A549 (cell line): Measurements from ENCODE around the gene TEX101. TPM values are rescaled to one million over a fixed set of nuclear protein-coding genes. Genes with fewer than 3 reads are reported as not detected.

Source experiments
- ATAC-seq, 2 experiments: fragments of 200-7000 bp in 1 of 2; fragments of >200 bp in 1 of 2; cut with Nextera tagmentation in 1 of 2; cut with Tn5 transposase in 1 of 2; 3 replicates each; pipeline versions ENCODE4 v1.8.0 to v1.9.1; 2018 to 2020; ENCODE audit warnings: mild to moderate bottlenecking in 1 of 2, moderate library complexity in 1 of 2
- CTCF ChIA-PET: fragments of 300-600 bp; sonication (Branson Sonifier 250); formaldehyde crosslinking; extraction: SDS; loops from one replicate; lab custom pipeline; 2021; ENCODE audit warnings: antibody characterized with exemption, inconsistent platforms; lab: Yijun Ruan, JAX
- POLR2A ChIA-PET: fragments of 350-600 bp; formaldehyde crosslinking; extraction: SDS; loops from one replicate; lab custom pipeline; 2021; ENCODE audit warnings: antibody characterized with exemption, inconsistent platforms; lab: Yijun Ruan, JAX
- DNase-seq, 2 experiments: peaks; one replicate each; pipeline versions ENCODE4 v3.0.0 to v3.0.0-alpha.2; 2011 to 2016; ENCODE audit warnings: low read depth in 1 of 2, low spot score in 1 of 2
- FAIRE-seq: peaks from 2 replicates; lab custom pipeline; 2011; peaks lifted over from hg19 to GRCh38; lab: Jason Lieb, UNC
- H3K27ac ChIP-seq, 2 experiments: fragments of >200 bp; sonication (Bioruptor Twin); formaldehyde crosslinking; 3 replicates each; pipeline ENCODE4 v1.5.1; 2016 to 2017
- H3K4me1 ChIP-seq: fragments of >200 bp; sonication (Bioruptor Twin); formaldehyde crosslinking; 3 replicates; pipeline ENCODE4 v1.6.1; 2016
- H3K4me2 ChIP-seq: fragments of >200 bp; sonication (Bioruptor Twin); formaldehyde crosslinking; 3 replicates; pipeline ENCODE4 v1.6.1; 2016
- H3K4me3 ChIP-seq: fragments of >200 bp; sonication (Bioruptor Twin); formaldehyde crosslinking; 3 replicates; pipeline ENCODE4 v1.5.1; 2016
- H3K9me3 ChIP-seq: fragments of >200 bp; sonication (Bioruptor Twin); formaldehyde crosslinking; 3 replicates; pipeline ENCODE4 v1.6.1; 2016
- FOSB ChIP-seq: fragments of 250-450 bp; sonication (Bioruptor Pico); IDR thresholded peaks from 2 replicates; pipeline ENCODE4 v1.5.0; 2020; ENCODE audit warnings: mild to moderate bottlenecking, moderate library complexity
- HDAC2 ChIP-seq: fragments of 200-600 bp; sonication (generic); IDR thresholded peaks from 2 replicates; pipeline ENCODE4 v1.6.1; 2016
- KDM1A ChIP-seq: fragments of 200-600 bp; sonication (generic); IDR thresholded peaks from 2 replicates; pipeline ENCODE4 v1.6.1; 2016; ENCODE audit warnings: low read depth, mild to moderate bottlenecking
- KDM5A ChIP-seq: fragments of 200-600 bp; sonication (generic); IDR thresholded peaks from 2 replicates; pipeline ENCODE4 v1.6.1; 2016; ENCODE audit warnings: antibody characterized with exemption, mild to moderate bottlenecking
- MYC ChIP-seq: IDR thresholded peaks from 2 replicates; pipeline ENCODE4 v1.6.1; 2012; ENCODE audit warnings: mild to moderate bottlenecking, inconsistent platforms, low read length, improper control_type of control experiment, borderline replicate concordance
- NFE2L2 ChIP-seq: fragments of 150-350 bp; conservative IDR thresholded peaks from 2 replicates; pipeline ENCODE4 v1.6.1; 2014; ENCODE audit warnings: low read length
- PHF8 ChIP-seq: fragments of 200-600 bp; sonication (generic); IDR thresholded peaks from 2 replicates; pipeline ENCODE4 v1.6.1; 2016; ENCODE audit warnings: low read depth, mild to moderate bottlenecking, antibody characterized with exemption, moderate library complexity, borderline replicate concordance
- RAD21 ChIP-seq, 2 experiments: fragments of >200 bp in 1 of 2; sonication (Bioruptor Twin) in 1 of 2; formaldehyde crosslinking in 1 of 2; IDR thresholded peaks in 1 of 2; conservative IDR thresholded peaks in 1 of 2; 2 replicates in 1 of 2; 3 replicates in 1 of 2; pipeline ENCODE4 v1.6.1; 2012 to 2018; ENCODE audit warnings: inconsistent platforms in 1 of 2
- RFX5 ChIP-seq: fragments of 450-650 bp; IDR thresholded peaks from 2 replicates; pipeline ENCODE4 v1.7.1; 2014; ENCODE audit warnings: antibody characterized with exemption, mild to moderate bottlenecking, moderate library complexity
- SMC3 ChIP-seq: fragments of >200 bp; sonication (Bioruptor Twin); formaldehyde crosslinking; IDR thresholded peaks from 3 replicates; pipeline ENCODE4 v1.6.1; 2018; ENCODE audit warnings: inconsistent platforms
- TFCP2L1 ChIP-seq: fragments of 250-450 bp; sonication (Bioruptor Pico); IDR thresholded peaks from 2 replicates; pipeline ENCODE4 v1.5.0; 2021; ENCODE audit warnings: mild to moderate bottlenecking
- ZNF302 ChIP-seq: fragments of 250-450 bp; sonication (Bioruptor Pico); IDR thresholded peaks from 2 replicates; pipeline ENCODE4 v1.9.0; 2021; ENCODE audit warnings: inconsistent platforms, mild to moderate bottlenecking, moderate library complexity
- ZSCAN20 ChIP-seq: fragments of 250-450 bp; sonication (Bioruptor Pico); IDR thresholded peaks from 2 replicates; pipeline ENCODE4 v1.8.0; 2022; ENCODE audit warnings: mild to moderate bottlenecking, moderate library complexity
- WGBS: methylation state at CpG from one replicate; pipeline ENCODE4 v1.1.6; 2017; ENCODE audit errors: missing lambda C conversion rate; 5-methylcytosine and 5-hydroxymethylcytosine counted together
- polyA plus RNA-seq, 4 experiments: library from polyadenylated mRNA; depleted of rRNA in 3 of 4; stranded (reverse); fragments of >200 nt; fragmentation: RNase III in 1 of 4; extraction: RNeasy Plus Mini Kit Qiagen cat#74134 plus additional on column Dnase treatment in 1 of 4; gene quantifications; 2 replicates in 3 of 4; 3 replicates in 1 of 4; pipeline ENCODE4 v1.2.3, GENCODE V29; 2011 to 2017
- TF ChIP-seq, protein P1 (sequence below): IDR thresholded peaks from 2 replicates; pipeline ENCODE4 v1.6.1; 2012
- TF ChIP-seq, protein P2 (sequence below): fragments of >200 bp; sonication (Bioruptor Twin); formaldehyde crosslinking; IDR thresholded peaks from 2 replicates; pipeline ENCODE4 v1.6.1; 2016
- TF ChIP-seq, protein P3 (sequence below): fragments of >200 bp; sonication (Bioruptor Twin); formaldehyde crosslinking; IDR thresholded peaks from 3 replicates; pipeline ENCODE4 v1.5.1; 2016
- TF ChIP-seq, protein P4 (sequence below): fragments of 250-450 bp; sonication (Bioruptor Pico); IDR thresholded peaks from 2 replicates; pipeline ENCODE4 v1.5.0; 2020; ENCODE audit warnings: low read depth, mild to moderate bottlenecking, moderate library complexity
- TF ChIP-seq, protein P5 (sequence below): IDR thresholded peaks from 2 replicates; pipeline ENCODE4 v1.6.1; 2012
- TF ChIP-seq, protein P6 (sequence below): fragments of 200-600 bp; sonication (generic); IDR thresholded peaks from 2 replicates; pipeline ENCODE4 v1.6.1; 2016; ENCODE audit warnings: antibody characterized with exemption, mild to moderate bottlenecking, moderate library complexity

The TEX101 gene
- polyA plus RNA-seq, 2 of the 4 experiments (the other 2 are of a cell fraction): not detected

DNA sequence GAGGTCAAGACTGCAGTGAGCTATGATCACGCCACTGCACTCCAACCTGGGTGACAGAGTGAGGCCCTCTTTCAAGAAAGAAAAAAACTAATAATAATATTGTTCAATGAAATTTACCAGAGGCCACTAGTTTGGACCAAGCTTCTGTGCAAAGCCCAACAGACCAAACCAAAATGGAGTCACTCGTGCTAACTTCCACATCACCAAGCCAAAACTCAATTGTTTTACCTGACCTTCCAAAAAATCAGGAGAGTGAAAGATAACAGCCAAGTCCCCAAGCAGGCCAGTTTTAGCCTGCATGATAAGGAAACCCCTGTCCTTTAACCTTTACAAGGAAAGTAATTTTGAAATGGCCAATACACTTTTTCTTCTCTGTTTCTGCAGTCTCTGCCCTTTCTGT lies 30.7 kb downstream of the TEX101 start:
- FAIRE-seq: no peak
- 82% methylated on average over 2 of the region's 2 CpGs for WGBS

DNA sequence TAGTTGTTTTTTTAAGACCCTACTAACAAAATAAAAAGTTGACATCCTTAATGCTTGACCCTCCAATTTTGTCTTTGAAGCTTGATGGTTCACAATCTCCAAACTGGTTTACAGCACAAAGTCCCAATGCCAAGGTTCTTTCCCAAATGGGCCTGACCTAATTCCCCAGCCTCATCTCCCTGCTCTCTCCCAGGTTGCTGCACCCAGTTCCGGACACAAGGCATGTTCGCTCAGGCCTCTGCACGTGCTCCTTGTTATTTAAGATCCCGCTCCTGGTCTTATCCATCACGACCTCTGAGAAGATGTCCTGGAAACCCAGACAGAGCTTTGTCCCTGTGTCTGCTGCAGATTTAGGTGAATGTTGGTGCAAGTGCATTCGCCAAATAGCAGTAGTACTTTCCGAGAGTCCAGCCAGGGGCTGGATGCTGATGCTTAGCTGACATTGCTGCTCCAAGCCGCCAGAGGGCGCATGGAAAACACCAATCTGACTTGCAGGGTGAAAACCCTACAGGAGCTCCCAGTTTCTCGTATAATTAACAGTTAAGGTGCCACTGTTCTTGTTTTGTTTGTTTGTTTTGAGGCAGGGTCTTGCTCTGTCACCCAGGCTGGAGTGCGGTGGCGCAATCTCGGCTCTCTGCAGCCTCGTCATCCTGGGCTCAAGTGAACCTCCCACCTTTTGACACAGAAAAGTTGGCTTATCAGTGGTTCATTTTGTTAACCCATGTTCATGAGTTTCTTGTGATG lies 32.2 kb downstream of the TEX101 start:
- no peak overlapping the region for H3K4me3 ChIP-seq
- peak; percentile 80 to 86 for DNase-seq
- no peaks in the 10 kb centered on the region for H3K9me3 ChIP-seq
- WGBS: 27% methylated on average over 14 of the region's 14 CpGs
- no peak overlapping the region for H3K27ac ChIP-seq
- ChIA-PET POLR2A (interaction anchor here (1.0 to 1.1 kb wide), 5 partner anchors 17 to 86 kb away, joined by 3 to 15 read pairs (median 5); partner anchors contain the start of gene ZNF575), CTCF (interaction anchor here (0.6 to 15.9 kb wide), 50 partner anchors 11 to 885 kb away, joined by 3 to 462 read pairs (median 4); partner anchors contain the start of genes ETHE1, IRGQ, LYPD3 and PHLDB3)
- H3K4me1 ChIP-seq: no peaks in the 10 kb centered on the region
- FAIRE-seq: peak; percentile 97
- TF ChIP-seq, protein P1, sequence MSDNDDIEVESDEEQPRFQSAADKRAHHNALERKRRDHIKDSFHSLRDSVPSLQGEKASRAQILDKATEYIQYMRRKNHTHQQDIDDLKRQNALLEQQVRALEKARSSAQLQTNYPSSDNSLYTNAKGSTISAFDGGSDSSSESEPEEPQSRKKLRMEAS: no peak
- TF ChIP-seq, protein P2, sequence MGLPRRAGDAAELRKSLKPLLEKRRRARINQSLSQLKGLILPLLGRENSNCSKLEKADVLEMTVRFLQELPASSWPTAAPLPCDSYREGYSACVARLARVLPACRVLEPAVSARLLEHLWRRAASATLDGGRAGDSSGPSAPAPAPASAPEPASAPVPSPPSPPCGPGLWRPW: no peak
- TF ChIP-seq, protein P3, sequence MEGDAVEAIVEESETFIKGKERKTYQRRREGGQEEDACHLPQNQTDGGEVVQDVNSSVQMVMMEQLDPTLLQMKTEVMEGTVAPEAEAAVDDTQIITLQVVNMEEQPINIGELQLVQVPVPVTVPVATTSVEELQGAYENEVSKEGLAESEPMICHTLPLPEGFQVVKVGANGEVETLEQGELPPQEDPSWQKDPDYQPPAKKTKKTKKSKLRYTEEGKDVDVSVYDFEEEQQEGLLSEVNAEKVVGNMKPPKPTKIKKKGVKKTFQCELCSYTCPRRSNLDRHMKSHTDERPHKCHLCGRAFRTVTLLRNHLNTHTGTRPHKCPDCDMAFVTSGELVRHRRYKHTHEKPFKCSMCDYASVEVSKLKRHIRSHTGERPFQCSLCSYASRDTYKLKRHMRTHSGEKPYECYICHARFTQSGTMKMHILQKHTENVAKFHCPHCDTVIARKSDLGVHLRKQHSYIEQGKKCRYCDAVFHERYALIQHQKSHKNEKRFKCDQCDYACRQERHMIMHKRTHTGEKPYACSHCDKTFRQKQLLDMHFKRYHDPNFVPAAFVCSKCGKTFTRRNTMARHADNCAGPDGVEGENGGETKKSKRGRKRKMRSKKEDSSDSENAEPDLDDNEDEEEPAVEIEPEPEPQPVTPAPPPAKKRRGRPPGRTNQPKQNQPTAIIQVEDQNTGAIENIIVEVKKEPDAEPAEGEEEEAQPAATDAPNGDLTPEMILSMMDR: peak; percentile 98
- peak; percentile 95 to 96 for TF ChIP-seq RAD21 (conservative IDR thresholded peaks at IDR 0.05 in 1 of 2, IDR thresholded peaks at IDR 0.05 in 1 of 2)
- TF ChIP-seq SMC3: peak; percentile 99
- TF ChIP-seq KDM1A: no peak
- TF ChIP-seq KDM5A: no peak
- H3K4me2 ChIP-seq: peak overlapping the region; percentile 41; the same call in 2 of the 3 replicates
- ATAC-seq: peak; percentile 95 to 96

More for the DNA sequence above, 30.7 kb downstream of the TEX101 start:
- CTCF ChIA-PET: interaction anchor here (0.7 to 15.9 kb wide), 9 partner anchors 10 to 248 kb away, joined by 3 to 462 read pairs (median 71); partner anchors contain the start of genes LYPD3 and PHLDB3
- TF ChIP-seq TFCP2L1 (CRISPR knock-in tag): no peak
- no peak for TF ChIP-seq FOSB
- TF ChIP-seq RFX5: no peak
- TF ChIP-seq NFE2L2: no peak
- TF ChIP-seq PHF8: no peak
- no peak for TF ChIP-seq MYC
- no peak for TF ChIP-seq HDAC2
- TF ChIP-seq KDM5A: no peak
- Histone ChIP-seq H3K4me1 (no peaks in the 10 kb centered on the region), H3K4me3 (no peak overlapping the region), H3K9me3 (no peaks in the 10 kb centered on the region), H3K27ac (no peak overlapping the region), H3K4me2 (no peak overlapping the region)
- DNase-seq: no peak
- no peak for ATAC-seq
- POLR2A ChIA-PET: no interaction called here

DNA sequence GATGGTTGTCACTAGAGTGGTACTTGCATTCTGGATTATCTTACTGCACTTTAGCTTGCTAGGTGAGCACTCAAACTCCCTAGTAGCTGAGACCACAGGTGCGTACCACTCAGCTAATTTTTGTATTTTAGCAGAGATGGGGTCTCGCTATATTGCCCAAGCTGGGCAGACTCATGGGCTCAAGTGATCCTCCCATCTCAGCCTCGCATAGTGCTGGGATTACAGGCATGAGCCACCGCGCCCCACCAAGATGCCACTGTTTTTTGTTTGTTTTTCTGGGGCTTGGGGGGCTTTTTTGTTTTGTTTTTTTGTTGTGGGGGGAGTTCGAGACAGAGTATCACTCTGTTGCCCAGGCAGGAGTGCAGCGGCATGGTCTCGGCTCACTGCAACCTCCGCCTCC lies 33.0 kb downstream of the TEX101 start:
- no peaks in the 10 kb centered on the region for H3K4me1 ChIP-seq
- FAIRE-seq: no peak
- 0 out of 3 replicates have a peak, but pooled peaks cover 2% of the 10 kb centered on the region for H3K9me3 ChIP-seq
- H3K27ac ChIP-seq: no peak overlapping the region
- ChIA-PET CTCF (interaction anchor here (0.6 to 15.9 kb wide), 42 partner anchors 12 to 439 kb away, joined by 3 to 462 read pairs (median 6); partner anchors contain the start of genes ETHE1, IRGQ, LYPD3 and PHLDB3), POLR2A (interaction anchor here (0.6 to 1.1 kb wide), 6 partner anchors 16 to 85 kb away, joined by 3 to 15 read pairs (median 5); partner anchors contain the start of gene ZNF575)
- no peak for TF ChIP-seq SMC3
- no peak for TF ChIP-seq ZSCAN20
- TF ChIP-seq ZNF302 (CRISPR knock-in tag): no peak
- TF ChIP-seq, protein P4, sequence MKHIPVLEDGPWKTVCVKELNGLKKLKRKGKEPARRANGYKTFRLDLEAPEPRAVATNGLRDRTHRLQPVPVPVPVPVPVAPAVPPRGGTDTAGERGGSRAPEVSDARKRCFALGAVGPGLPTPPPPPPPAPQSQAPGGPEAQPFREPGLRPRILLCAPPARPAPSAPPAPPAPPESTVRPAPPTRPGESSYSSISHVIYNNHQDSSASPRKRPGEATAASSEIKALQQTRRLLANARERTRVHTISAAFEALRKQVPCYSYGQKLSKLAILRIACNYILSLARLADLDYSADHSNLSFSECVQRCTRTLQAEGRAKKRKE: no peak
- TF ChIP-seq, protein P5, sequence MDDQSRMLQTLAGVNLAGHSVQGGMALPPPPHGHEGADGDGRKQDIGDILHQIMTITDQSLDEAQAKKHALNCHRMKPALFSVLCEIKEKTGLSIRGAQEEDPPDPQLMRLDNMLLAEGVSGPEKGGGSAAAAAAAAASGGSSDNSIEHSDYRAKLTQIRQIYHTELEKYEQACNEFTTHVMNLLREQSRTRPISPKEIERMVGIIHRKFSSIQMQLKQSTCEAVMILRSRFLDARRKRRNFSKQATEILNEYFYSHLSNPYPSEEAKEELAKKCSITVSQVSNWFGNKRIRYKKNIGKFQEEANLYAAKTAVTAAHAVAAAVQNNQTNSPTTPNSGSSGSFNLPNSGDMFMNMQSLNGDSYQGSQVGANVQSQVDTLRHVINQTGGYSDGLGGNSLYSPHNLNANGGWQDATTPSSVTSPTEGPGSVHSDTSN: no peak
- TF ChIP-seq, protein P6, sequence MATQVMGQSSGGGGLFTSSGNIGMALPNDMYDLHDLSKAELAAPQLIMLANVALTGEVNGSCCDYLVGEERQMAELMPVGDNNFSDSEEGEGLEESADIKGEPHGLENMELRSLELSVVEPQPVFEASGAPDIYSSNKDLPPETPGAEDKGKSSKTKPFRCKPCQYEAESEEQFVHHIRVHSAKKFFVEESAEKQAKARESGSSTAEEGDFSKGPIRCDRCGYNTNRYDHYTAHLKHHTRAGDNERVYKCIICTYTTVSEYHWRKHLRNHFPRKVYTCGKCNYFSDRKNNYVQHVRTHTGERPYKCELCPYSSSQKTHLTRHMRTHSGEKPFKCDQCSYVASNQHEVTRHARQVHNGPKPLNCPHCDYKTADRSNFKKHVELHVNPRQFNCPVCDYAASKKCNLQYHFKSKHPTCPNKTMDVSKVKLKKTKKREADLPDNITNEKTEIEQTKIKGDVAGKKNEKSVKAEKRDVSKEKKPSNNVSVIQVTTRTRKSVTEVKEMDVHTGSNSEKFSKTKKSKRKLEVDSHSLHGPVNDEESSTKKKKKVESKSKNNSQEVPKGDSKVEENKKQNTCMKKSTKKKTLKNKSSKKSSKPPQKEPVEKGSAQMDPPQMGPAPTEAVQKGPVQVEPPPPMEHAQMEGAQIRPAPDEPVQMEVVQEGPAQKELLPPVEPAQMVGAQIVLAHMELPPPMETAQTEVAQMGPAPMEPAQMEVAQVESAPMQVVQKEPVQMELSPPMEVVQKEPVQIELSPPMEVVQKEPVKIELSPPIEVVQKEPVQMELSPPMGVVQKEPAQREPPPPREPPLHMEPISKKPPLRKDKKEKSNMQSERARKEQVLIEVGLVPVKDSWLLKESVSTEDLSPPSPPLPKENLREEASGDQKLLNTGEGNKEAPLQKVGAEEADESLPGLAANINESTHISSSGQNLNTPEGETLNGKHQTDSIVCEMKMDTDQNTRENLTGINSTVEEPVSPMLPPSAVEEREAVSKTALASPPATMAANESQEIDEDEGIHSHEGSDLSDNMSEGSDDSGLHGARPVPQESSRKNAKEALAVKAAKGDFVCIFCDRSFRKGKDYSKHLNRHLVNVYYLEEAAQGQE: no peak
- no peak overlapping the region for H3K4me2 ChIP-seq
- ATAC-seq: no peak; a peak in 1 of 6 replicates
- 90% methylated on average over 9 of the region's 9 CpGs for WGBS
- H3K4me3 ChIP-seq: no peak overlapping the region
- no peak for DNase-seq
